Embryonic facial prominence (tissue), 1 donor: Measurements from ENCODE around the gene CHRM4.

Experiments used
- DNase-seq: peaks from one replicate; pipeline ENCODE4 v3.0.0-alpha.2; 2016; ENCODE audit errors: extremely low spot score

CHRM4 gene

DNA sequence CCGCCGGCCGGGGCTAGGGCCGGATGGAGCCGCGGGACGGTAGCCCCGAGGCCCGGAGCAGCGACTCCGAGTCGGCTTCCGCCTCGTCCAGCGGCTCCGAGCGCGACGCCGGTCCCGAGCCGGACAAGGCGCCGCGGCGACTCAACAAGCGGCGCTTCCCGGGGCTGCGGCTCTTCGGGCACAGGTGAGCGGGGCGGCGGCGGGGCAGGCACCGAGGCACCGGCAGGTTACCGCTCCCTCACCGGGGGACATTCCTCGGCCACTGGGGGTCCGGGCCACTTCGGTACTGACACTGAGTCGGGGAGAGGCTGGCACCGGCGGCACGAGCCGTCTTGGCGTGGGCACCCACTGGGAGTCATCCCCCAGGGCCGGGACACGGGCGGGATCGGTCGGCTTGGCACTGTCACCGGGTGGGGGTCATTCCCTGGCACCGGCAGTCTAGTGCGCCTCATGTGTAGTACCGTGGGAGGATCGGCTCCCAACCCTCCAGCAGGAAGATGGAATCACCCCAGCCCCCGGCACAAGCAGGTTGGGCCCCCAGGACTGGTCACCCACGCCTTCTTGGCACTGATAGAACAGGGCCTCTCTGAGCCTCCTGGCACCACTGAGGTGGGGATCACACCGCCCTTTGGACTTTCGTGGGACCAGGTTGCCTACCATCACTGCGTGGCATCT, 43.8 kb downstream of the CHRM4 start:
- DNase-seq, result no peak

GRCh38 chr11:46346886-46347636, 44.5 kb downstream of the CHRM4 start, which contains the start of gene DGKZ:
TSS of gene DGKZ (plus strand) at chr11:46347463. CDS start at chr11:46347660, 197 bp downstream.
- DNase-seq, result no peak

GRCh38 chr11:46345881-46346484, 45.6 kb downstream of the CHRM4 start:
- DNase-seq, result no peak

GRCh38 chr11:46345131-46345597, 46.4 kb downstream of the CHRM4 start:
- no peak for DNase-seq

- no peak for DNase-seq
Measured at GRCh38 chr11:46343520-46343919, 48.1 kb downstream of the CHRM4 start.

DNA sequence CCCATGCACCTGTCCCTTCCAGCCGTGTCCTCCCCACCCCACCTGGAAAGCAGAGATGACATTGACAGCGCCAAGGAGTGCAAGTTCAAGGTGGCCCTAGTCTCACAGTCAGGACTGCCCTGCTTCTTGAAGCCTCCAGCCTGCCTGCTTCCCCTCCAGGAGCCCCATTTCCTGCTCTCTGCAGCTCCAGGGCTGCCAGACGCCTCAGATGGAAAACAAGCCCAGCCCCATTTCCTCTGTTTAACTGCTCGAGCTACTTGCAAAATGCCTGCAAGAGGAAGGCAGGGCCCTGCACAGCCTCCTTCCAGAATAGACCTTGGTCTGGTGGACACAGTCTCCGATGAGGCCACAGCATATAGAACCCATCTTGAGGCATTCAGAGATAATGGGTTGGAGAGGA, 49.3 kb downstream of the CHRM4 start:
- DNase-seq, result no peak

GRCh38 chr11:46341454-46341853, 50.1 kb downstream of the CHRM4 start:
- no peak for DNase-seq

DNA sequence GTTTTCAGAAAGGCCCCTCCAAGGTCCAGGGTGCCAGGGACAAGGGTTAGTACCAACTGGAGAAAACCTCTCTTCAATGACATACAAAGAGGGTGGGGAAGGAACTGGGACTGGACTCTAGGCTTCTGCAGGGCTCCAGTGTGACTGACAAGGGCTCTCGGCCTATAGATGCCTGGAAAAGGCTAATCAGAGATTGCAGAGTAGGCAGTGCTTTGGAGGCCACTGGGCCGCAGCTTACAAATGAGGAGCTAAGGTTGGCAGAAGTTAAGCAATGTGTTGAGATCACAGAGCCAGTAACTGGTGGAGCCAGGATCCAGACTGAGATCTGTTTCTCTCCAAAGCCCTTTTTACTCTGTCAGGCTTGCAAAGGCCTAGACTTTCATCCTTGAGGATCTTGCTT, 51.8 kb downstream of the CHRM4 start:
- DNase-seq, result no peak

- no peak for DNase-seq
Measured at GRCh38 chr11:46338988-46339666, 52.4 kb downstream of the CHRM4 start.

GRCh38 chr11:46338636-46338987, 53.0 kb downstream of the CHRM4 start:
- no peak for DNase-seq

- DNase-seq, result no peak
Measured at GRCh38 chr11:46337626-46338345, 53.8 kb downstream of the CHRM4 start.

- DNase-seq, result no peak
Measured at GRCh38 chr11:46336563-46337180, 54.9 kb downstream of the CHRM4 start.

- no peak for DNase-seq
Measured at GRCh38 chr11:46335890-46336562, 55.5 kb downstream of the CHRM4 start.

DNA sequence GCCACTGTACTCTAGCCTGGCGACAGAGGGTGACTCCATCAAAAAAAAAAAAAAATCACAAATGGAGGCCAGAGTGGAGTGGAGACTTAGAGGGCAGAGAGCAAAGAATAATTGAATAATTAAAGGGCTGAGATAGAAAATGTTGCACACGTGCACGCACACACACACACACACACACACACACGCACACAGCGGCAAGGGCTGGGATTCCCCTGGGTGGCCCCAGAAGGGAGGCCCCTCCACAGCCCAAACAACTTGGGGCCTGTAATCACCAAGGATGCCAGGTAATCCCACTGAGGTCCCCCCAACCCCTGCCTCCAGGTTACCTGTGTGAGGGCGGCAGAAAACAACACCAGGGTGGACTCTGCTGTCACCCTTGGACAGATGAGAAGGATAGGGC, 56.3 kb downstream of the CHRM4 start:
- no peak for DNase-seq

GRCh38 chr11:46334211-46334610, 57.4 kb downstream of the CHRM4 start:
- DNase-seq, result no peak
